Mucosa of gallbladder (tissue), 1 donor: ENCODE results near the gene NSUN2. TPM values are rescaled to one million over a fixed set of nuclear protein-coding genes. Genes with fewer than 3 reads are reported as not detected.

Experiments used
- DNase-seq: peaks from one replicate; pipeline ENCODE4 v3.0.0-alpha.2; 2020; ENCODE audit warnings: low spot score
- total RNA-seq: library from RNA; stranded (reverse); gene quantifications from one replicate; pipeline ENCODE4 v1.2.1, GENCODE V29; 2021
- donor health status: DM: no; HTN: no; CAD: no.

The NSUN2 gene
- total RNA-seq, 1 donor from 2014 or later = 37.1 TPM

DNA sequence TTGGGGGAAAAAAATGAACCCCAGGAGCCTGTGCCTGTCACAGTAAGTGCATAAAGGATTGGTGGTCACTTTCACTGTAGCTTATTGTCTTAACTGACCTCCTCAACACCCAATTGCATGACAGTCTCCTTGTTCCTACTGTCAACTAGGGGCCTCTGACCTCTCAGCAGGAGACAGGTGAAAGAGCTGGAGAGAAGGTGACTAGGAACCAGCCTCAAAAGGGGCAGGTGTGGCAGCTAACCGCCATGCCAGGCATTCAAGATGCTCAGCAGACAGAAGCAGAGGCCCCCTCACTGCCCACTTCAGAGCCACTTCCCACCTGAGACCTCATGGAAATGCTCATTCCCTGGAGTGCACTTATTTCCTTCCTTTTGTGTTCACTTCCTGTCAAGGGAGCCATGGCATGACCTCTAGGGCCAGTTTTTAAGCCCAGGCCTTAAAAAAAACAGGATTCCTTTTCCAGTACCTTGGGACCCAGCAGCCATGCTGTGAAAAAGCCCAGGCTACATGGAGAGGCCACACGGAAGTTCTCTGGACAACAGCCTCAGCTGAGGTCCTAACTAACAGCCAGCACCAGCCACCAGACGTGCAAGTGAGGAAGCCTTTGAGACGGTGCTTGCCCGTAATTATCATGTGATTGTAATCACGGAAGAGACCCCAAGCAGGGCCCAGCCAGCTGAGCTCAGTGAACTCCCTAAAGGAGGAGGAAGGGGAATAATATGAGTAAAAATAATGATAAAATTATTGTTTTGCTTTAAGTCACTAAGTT is 74.9 kb downstream of the NSUN2 start:
- no peak for DNase-seq

DNA sequence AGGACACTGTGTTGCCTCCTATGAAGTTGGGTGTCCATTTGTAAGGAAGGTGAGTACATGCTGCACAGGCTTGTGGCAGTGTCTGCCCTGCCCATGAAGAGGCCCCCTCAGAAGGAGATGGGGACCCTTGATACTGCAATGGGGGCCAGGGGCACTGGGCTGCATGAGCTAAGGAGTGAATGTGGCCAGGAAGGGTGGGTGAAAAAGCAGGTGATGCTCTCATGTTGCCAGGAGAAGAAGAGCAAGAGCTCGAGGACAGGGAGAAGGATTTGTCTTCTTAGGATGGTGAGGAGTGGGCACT is 76.1 kb downstream of the NSUN2 start:
- DNase-seq = no peak

GRCh38 chr5:6556089-6556801 is 76.6 kb downstream of the NSUN2 start:
- DNase-seq = no peak

GRCh38 chr5:6554812-6555211 is 78.0 kb downstream of the NSUN2 start:
- no peak for DNase-seq

DNA sequence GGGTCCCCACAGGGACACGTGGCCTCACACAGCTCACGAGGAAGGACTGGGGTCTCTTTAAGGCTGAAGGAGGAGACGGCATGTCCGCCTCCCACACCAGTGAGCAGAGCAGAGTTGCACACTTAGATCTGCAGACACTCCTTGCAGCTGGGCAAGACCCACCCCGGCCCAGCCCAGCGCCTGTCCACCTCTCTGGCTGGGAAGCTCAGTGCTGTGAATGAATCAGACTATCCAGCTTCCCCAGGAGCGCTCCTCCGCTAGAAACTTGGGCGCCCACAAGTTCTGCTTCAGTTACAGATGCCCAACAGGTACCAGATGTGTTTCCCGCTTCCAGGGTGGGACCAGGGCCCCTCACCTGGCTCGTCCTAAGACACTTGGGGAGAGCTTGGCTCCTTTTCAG is 78.9 kb downstream of the NSUN2 start:
- no peak for DNase-seq

DNA sequence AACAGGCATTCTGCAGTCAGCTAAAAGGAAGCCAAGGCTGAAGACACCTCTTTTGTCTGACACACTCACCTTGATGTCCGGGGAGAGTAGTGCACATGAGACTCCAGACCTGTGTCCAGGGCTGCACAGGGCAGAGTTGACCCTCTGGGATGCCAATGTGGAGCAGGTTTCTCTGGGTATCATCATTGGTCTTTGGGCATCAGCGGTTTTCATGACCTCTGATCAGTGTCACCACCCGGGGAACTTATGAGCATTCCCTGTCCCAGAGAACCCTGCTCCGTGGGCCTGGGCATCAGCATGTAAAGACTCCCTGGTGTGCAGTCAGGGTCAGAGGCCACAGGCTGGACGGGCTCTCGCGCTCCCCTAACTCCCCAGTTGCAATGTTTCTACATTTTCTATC is 80.2 kb downstream of the NSUN2 start:
- no peak for DNase-seq

GRCh38 chr5:6551955-6552313 is 80.9 kb downstream of the NSUN2 start:
- no peak for DNase-seq

DNA sequence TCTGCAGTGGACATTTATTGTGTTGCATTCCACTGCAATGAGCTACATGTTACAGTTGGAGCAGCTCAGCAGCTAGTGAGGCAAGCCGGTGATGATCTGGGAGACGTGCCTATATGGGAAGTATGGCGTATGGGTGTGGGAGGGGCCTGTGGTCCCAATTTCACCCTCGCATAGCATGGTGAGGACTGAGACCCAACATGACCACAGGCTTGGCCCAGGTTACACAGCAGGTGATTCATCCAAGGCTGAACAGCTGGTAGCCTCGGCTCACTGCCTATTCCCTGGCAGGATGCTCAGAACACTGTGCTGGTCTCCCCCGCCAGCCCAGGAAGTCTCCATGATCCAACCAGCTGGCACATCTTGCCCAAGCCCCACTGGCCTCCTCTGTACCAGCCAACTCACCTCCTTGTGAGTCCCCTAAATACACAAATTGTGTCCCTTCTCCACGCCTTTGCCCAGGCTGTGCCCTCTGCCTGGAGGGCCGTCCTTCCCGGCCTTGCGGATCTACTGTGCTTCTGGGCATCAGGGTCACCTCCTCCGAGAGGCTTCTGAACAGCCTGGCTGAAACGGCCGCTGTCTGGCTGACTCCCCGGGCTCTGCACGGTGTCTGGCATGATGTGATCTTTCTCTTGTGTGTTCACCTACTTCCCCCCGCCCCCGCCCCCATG is 81.4 kb downstream of the NSUN2 start:
- DNase-seq = no peak

DNA sequence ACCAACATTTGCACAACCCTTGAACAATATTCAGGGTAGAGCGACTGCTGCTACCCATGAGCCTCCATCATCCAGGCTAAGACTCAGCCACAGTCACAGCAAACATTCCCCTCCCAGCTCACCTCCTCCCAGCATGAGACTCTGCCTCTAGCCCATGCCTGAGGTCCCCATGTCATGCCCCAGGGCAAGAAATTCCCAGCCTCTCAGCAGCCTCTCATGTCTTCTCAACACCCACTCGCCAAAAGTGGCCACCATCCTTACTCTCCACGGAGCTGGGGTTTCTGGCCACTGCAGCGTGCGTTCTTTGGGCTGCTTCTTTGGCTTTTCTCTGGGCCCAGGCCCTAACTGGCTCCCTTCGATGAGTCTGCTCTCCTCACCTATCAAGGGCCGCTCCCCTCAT is 82.2 kb downstream of the NSUN2 start:
- DNase-seq = no peak

Other genes starting within 250 kb of the NSUN2 start
- 1.6 TPM for gene UBE2QL1, start 184.2 kb downstream of the NSUN2 start, total RNA-seq
- 12.8 TPM for gene SRD5A1, start 396 bp upstream of the NSUN2 start, total RNA-seq
- 19.8 TPM for gene TENT4A, start 80.4 kb upstream of the NSUN2 start, total RNA-seq